GM21390 (cell line): Measurements from ENCODE around the gene SLIT3.

ENCODE experiments used
- ATAC-seq: cut with Tn5 transposase; IDR thresholded peaks from one replicate; pipeline ENCODE4 v1.9.1; 2021; ENCODE audit not compliant: unreplicated experiment

The SLIT3 gene

GRCh38 chr5:168847511-168848073 lies 453.3 kb downstream of the SLIT3 start:
- no peak for ATAC-seq

DNA sequence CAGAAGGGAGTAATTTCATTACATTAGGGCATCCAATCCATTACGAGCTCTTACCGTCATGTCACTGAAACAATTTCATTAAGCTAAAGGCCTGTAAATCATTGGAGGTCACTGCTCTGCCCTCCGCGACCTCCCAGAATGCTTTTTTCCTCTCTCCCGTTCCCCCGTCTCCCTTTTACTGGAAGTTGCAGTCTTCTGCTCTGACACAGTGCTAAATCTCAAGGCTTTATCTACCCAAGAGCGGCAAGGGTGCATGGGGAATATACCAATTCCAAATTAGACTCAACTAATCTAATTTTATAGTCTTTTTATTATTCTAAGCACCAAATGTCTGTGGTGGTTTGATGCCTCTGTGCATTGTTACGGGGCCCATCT lies 456.0 kb downstream of the SLIT3 start:
- no peak for ATAC-seq

- no peak for ATAC-seq
These were observed 456.7 kb downstream of the SLIT3 start for GRCh38 chr5:168844016-168844921.

GRCh38 chr5:168843277-168844015 lies 457.5 kb downstream of the SLIT3 start:
- no peak for ATAC-seq

GRCh38 chr5:168842571-168843205 lies 458.3 kb downstream of the SLIT3 start:
- no peak for ATAC-seq

- no peak for ATAC-seq
These were observed 463.1 kb downstream of the SLIT3 start for GRCh38 chr5:168837852-168838251.

DNA sequence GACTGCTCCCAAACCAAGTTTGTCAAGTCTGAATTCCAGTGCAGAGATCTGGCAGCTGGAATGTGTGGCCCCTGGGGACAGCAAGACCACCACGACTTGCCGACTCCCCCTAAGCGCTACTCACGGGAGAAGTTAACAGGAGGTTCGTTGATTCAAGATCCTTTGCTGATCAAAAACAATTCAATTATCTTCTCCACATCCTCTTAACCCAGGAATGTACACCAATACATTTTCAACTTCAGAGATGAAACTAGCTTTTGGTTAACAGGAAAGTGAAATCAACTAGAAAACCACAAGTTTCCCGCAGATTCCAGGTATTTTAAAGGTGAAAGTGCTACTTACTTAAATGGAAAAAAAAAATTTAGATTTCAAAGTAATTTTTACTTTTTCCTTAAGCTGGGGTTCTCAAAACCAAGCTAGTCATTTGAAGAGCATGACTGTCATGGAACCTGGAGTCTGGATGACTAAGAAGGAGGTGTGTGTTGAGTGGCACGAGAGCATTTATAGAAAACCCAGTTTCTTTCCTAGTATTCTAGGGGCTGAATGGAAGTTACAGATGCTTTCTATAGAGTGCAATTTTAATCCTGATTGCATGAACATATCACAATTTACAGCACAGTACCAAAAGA lies 464.2 kb downstream of the SLIT3 start:
- ATAC-seq = no peak

- ATAC-seq = no peak
These were observed 467.0 kb downstream of the SLIT3 start for GRCh38 chr5:168833936-168834335.

GRCh38 chr5:168833383-168833782 lies 467.6 kb downstream of the SLIT3 start:
- no peak for ATAC-seq

DNA sequence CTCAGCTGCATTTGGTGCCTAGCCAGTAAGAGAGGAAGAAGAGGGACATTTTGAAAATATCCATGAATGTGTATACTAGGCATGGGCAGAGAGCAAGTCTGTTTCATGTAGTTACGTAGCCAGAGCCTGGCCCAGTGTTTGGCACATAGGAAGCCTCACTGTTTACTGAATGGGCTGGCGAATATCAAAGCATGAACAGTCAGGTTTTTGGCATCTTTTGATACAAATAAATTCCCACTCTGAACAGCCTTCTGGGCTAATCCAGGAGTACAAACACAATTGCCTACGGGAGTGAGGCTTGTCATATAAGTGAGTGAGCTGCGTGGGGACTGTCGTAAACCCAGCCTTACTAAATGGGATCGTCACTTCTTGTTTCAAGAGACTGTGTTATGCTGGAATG lies 468.6 kb downstream of the SLIT3 start:
- no peak for ATAC-seq

- no peak for ATAC-seq
These were observed 469.6 kb downstream of the SLIT3 start for GRCh38 chr5:168831383-168831782.

- ATAC-seq = no peak
These were observed 470.1 kb downstream of the SLIT3 start for GRCh38 chr5:168830833-168831232.

DNA sequence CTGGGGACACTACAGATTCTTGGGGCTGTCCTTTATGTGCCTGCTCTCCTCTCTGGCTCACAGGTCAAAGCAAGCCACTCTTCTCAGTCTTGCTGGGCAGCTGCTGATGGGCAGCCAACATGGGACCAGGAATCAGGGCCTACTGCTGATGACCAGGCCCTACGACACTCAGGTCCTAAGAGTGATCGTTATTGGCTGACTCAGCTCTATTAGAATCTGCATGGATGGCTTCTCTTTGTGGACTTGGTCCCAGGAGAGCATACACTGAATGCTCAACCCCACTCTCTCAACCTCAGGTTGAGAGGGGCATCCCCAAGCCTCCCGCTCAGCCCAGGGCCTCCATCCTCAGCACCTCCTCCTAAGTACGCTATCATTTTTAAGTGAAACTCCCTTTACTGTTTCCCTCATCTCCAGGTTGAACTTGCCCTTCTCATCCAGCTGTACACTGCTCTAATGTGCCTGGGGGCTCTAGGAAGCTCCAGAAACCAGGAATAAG lies 471.0 kb downstream of the SLIT3 start:
- ATAC-seq = no peak

DNA sequence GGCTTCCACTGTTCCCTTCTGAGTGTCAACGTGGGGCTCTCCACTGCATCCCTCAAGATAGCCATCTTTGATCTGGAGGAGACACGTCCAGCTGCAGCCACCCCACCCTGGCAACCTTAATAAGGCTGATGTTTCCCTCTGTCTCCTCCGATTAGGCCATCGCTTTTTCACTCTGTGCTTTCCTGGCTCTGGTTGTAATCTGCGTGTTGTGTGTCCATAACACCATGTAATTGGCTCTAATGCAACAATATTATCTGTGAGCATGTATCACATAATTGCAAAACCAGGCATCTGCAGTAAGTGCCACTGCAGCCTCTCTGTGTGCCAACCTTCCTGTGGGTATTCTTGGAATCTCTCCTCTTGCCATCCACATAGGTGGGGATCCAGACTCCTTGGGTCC lies 471.9 kb downstream of the SLIT3 start:
- ATAC-seq = no peak

DNA sequence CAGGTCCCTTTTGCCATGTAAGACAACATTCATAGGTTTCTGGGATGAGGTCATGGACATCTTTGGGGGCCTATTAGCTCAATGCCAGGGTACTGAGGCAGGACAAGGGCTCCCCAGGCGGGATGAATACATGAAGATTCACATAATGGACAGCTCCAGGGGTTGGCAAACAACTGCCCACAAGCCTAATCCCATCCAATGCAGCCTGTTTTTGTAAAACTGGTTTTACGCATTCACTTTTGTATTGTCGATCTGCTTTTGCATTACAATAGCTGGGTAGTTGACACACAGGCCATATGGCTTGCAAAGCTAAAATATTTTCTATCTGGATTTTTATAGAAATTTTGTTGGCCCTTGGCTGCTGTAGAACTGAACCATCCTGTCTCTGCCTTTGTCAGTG lies 473.3 kb downstream of the SLIT3 start:
- no peak for ATAC-seq

DNA sequence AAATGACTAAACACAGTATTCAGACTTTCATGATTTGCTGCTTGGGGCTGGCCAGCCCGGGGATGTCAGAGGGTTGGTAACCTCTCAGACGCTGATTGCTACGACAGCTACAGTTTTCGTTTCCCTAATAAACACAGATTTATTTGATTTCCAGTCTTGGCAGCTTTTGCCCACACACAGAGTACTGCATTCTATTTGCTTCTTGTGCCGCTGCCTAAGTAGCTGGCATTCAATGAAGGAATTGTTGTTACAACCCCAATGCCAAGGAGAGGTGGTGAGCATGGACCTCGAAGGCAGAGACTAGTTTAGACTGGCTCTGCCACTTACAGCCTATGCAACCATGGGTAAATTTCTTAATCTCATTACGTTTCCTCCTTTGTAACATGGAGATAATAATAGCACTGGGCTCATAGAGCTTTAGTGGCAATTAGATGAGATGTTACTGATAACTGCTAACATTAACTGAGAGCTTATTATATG lies 474.7 kb downstream of the SLIT3 start:
- ATAC-seq = no peak

DNA sequence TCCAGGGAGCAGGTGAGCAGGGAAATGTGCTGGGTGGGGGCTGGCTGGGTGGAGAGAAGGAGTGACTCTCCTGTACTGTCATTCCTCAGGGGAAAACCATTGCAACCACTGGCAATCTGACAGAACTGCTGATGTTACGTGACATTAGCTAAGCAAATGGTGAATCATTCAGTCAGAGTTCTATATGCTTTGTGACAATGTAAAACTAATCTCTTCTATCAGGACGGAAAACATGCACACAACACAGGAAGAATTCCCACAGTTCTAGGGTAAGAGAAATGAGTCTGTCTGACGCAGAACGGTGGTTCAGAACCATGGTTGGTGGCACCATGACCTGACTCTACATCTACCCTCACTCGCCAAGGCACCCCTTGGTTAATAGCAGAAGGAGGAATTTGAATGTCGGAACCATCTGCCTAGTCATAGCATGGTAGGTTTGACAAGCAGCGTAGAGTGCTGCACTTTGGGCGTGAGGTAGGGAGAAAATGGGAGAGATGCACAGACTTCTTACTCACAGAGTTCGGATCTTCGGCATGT lies 478.1 kb downstream of the SLIT3 start:
- ATAC-seq = no peak

DNA sequence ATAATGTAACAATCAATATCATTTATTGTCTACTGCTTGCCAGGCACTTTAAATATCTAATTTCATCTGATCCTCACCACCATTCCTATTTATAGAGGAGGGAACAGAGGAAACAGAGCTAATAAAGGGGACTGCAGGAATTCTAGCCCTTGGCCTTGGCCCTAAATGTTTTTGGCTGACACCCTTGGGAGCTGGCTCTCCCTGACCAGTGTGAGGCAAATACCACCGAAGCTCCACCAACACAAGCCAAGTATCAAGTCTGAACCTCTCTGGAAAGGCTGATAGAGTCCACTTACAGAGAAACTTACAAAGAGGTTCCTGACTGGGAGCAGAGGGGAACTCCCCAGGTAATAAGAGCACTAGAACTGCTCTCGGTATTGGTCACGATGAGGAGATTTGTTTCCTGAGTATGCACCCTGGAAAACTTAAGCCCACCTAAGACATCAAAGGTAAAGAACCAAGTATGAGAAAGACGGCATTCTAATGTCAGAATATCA lies 478.6 kb downstream of the SLIT3 start:
- ATAC-seq = no peak

GRCh38 chr5:168820874-168821273 lies 480.1 kb downstream of the SLIT3 start:
- ATAC-seq = no peak

- ATAC-seq = no peak
These were observed 481.8 kb downstream of the SLIT3 start for GRCh38 chr5:168819004-168819621.
